IMR-90 (cell line): Measurements from ENCODE around the gene BRSK1.

Experiments
- BHLHE40 ChIP-seq: fragments of 150-350 bp; IDR thresholded peaks from 2 replicates; pipeline ENCODE4 v1.6.1; 2016; ENCODE audit warnings: mild to moderate bottlenecking, low read depth, low read length
- CEBPB ChIP-seq: IDR thresholded peaks from 2 replicates; pipeline ENCODE4 v1.6.1; 2012; ENCODE audit warnings: low read depth, low read length, improper control_type of control experiment
- FOS ChIP-seq: fragments of 150-350 bp; IDR thresholded peaks from 2 replicates; pipeline ENCODE4 v1.6.1; 2016; ENCODE audit warnings: low read depth, low read length
- MAFK ChIP-seq: IDR thresholded peaks from 2 replicates; pipeline ENCODE4 v1.6.1; 2012; ENCODE audit warnings: low read depth, low read length, improper control_type of control experiment
- MXI1 ChIP-seq: IDR thresholded peaks from 2 replicates; pipeline ENCODE4 v1.6.1; 2012; ENCODE audit warnings: low read depth, mild to moderate bottlenecking, low read length, moderate library complexity, borderline replicate concordance
- NFE2L2 ChIP-seq: fragments of 150-350 bp; IDR thresholded peaks from 2 replicates; pipeline ENCODE4 v1.6.1; 2016; ENCODE audit warnings: low read depth, mild to moderate bottlenecking, low read length
- POLR2A ChIP-seq: IDR thresholded peaks from 2 replicates; pipeline ENCODE4 v1.6.1; 2012; ENCODE audit warnings: mild to moderate bottlenecking, low read depth, low read length
- RAD21 ChIP-seq: IDR thresholded peaks from 2 replicates; pipeline ENCODE4 v1.6.1; 2012; ENCODE audit warnings: low read length, improper control_type of control experiment
- RFX5 ChIP-seq: IDR thresholded peaks from 2 replicates; pipeline ENCODE4 v1.8.0; 2012; ENCODE audit warnings: low read depth, mild to moderate bottlenecking, low read length, moderate library complexity
- TF ChIP-seq, protein P1 (sequence below): fragments of 150-350 bp; IDR thresholded peaks from 2 replicates; pipeline ENCODE4 v1.6.1; 2017; ENCODE audit warnings: mild to moderate bottlenecking, antibody characterized with exemption, low read length, low read depth
- TF ChIP-seq, protein P2 (sequence below): conservative IDR thresholded peaks from 2 replicates; pipeline ENCODE4 v1.5.1; 2012; ENCODE audit warnings: mild to moderate bottlenecking, low read depth, low read length, improper control_type of control experiment
- TF ChIP-seq, protein P3 (sequence below): fragments of 150-350 bp; IDR thresholded peaks from 2 replicates; pipeline ENCODE4 v1.6.1; 2016; ENCODE audit warnings: low read depth, mild to moderate bottlenecking, low read length, moderate library complexity, borderline replicate concordance

DNA sequence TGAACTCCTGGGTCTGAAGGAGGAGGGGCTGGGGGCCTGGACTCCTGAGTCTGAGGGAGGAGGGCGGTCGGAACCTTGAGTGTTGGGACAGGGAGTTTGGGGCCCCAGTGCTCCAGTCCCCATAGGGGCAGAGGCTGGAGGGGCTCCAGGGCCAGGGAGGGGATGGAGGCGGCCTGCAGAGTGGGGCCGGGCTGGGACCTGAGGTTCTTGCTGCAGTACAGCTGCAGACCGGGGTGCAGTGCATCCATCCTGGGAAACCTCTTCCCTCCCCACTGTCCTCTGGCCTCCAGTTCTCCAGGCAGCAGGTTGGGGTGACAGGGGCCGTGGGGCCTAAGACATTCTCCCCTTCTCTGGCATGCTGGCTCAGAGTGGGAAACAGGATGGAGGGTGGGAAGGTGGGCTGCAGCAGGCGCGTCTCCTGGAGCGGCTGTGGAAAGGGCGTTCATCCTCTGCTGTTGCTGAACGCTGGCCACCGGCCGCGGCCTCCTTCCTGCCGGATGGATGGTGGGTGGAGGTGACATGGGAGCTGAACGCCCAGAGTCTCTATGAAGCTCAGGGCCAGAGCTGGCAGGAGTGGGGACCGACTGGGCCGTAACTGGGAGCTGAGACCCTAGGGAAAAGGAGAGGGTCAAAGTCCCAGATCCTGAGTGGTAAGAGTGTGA, 1.6 kb downstream of the BRSK1 start:
- TF ChIP-seq POLR2A (no peak), RAD21 (no peak), BHLHE40 (no peak), RFX5 (no peak), CEBPB (no peak), MXI1 (no peak), MAFK (no peak), FOS (no peak), NFE2L2 (no peak)
- TF ChIP-seq, protein P1, sequence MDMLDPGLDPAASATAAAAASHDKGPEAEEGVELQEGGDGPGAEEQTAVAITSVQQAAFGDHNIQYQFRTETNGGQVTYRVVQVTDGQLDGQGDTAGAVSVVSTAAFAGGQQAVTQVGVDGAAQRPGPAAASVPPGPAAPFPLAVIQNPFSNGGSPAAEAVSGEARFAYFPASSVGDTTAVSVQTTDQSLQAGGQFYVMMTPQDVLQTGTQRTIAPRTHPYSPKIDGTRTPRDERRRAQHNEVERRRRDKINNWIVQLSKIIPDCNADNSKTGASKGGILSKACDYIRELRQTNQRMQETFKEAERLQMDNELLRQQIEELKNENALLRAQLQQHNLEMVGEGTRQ = no peak
- TF ChIP-seq, protein P2, sequence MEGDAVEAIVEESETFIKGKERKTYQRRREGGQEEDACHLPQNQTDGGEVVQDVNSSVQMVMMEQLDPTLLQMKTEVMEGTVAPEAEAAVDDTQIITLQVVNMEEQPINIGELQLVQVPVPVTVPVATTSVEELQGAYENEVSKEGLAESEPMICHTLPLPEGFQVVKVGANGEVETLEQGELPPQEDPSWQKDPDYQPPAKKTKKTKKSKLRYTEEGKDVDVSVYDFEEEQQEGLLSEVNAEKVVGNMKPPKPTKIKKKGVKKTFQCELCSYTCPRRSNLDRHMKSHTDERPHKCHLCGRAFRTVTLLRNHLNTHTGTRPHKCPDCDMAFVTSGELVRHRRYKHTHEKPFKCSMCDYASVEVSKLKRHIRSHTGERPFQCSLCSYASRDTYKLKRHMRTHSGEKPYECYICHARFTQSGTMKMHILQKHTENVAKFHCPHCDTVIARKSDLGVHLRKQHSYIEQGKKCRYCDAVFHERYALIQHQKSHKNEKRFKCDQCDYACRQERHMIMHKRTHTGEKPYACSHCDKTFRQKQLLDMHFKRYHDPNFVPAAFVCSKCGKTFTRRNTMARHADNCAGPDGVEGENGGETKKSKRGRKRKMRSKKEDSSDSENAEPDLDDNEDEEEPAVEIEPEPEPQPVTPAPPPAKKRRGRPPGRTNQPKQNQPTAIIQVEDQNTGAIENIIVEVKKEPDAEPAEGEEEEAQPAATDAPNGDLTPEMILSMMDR = no peak
- TF ChIP-seq, protein P3, sequence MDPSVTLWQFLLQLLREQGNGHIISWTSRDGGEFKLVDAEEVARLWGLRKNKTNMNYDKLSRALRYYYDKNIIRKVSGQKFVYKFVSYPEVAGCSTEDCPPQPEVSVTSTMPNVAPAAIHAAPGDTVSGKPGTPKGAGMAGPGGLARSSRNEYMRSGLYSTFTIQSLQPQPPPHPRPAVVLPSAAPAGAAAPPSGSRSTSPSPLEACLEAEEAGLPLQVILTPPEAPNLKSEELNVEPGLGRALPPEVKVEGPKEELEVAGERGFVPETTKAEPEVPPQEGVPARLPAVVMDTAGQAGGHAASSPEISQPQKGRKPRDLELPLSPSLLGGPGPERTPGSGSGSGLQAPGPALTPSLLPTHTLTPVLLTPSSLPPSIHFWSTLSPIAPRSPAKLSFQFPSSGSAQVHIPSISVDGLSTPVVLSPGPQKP = no peak
